Astrocyte (in vitro differentiated cells and primary cell): ENCODE results near the gene RBM27. TPM values are rescaled to one million over a fixed set of nuclear protein-coding genes. Genes with fewer than 3 reads are reported as not detected.

Experiments
- DNase-seq: peaks from one replicate; pipeline ENCODE4 v3.0.0-alpha.2; 2010; ENCODE audit warnings: low read depth
- FAIRE-seq: peaks from 2 replicates; lab custom pipeline; 2011; peaks lifted over from hg19 to GRCh38; lab: Jason Lieb, UNC
- H2AFZ ChIP-seq: 2 replicates; pipeline ENCODE4 v1.6.0; 2012; ENCODE audit warnings: low read depth, low read length, inconsistent platforms
- H3K27ac ChIP-seq: 2 replicates; pipeline ENCODE4 v1.5.1; 2011; ENCODE audit warnings: low read depth, low read length, inconsistent platforms
- H3K27me3 ChIP-seq: 2 replicates; pipeline ENCODE4 v1.6.0; 2011; ENCODE audit warnings: low read length, inconsistent platforms; ENCODE audit not compliant: insufficient read depth
- H3K36me3 ChIP-seq: 2 replicates; pipeline ENCODE4 v1.5.1; 2011; ENCODE audit warnings: low read length, inconsistent platforms; ENCODE audit not compliant: insufficient read depth
- H3K4me1 ChIP-seq: 2 replicates; pipeline ENCODE4 v1.5.1; 2011; ENCODE audit warnings: low read length, inconsistent platforms; ENCODE audit not compliant: insufficient read depth
- H3K4me2 ChIP-seq: 2 replicates; pipeline ENCODE4 v1.6.0; 2012; ENCODE audit warnings: low read length, inconsistent platforms
- H3K4me3 ChIP-seq: 2 replicates; pipeline ENCODE4 v1.5.1; 2011; ENCODE audit warnings: low read depth, mild to moderate bottlenecking, low read length, inconsistent platforms; ENCODE audit not compliant: insufficient read depth
- H3K79me2 ChIP-seq: 2 replicates; pipeline ENCODE4 v1.6.0; 2012; ENCODE audit warnings: mild to moderate bottlenecking, low read length, inconsistent platforms; ENCODE audit not compliant: insufficient read depth
- H3K9ac ChIP-seq: 2 replicates; pipeline ENCODE4 v1.6.0; 2012; ENCODE audit warnings: mild to moderate bottlenecking, low read length, inconsistent platforms
- H3K9me3 ChIP-seq: 2 replicates; pipeline ENCODE4 v1.5.1; 2012; ENCODE audit warnings: low read depth, mild to moderate bottlenecking, low read length, inconsistent platforms; ENCODE audit not compliant: insufficient read depth
- H4K20me1 ChIP-seq: 2 replicates; pipeline ENCODE4 v1.6.0; 2012; ENCODE audit warnings: low read length, inconsistent platforms; ENCODE audit not compliant: insufficient read depth
- H3K27ac Mint-ChIP-seq: one replicate; pipeline ENCODE4 v1.8.0; 2021; ENCODE audit warnings: mild to moderate bottlenecking, mixed read lengths; ENCODE audit not compliant: unreplicated experiment
- H3K27me3 Mint-ChIP-seq: one replicate; pipeline ENCODE4 v1.8.0; 2021; ENCODE audit warnings: low read depth, mixed read lengths; ENCODE audit not compliant: unreplicated experiment
- H3K36me3 Mint-ChIP-seq: one replicate; pipeline ENCODE4 v1.8.0; 2021; ENCODE audit warnings: low read depth, mixed read lengths; ENCODE audit not compliant: unreplicated experiment
- H3K4me1 Mint-ChIP-seq: one replicate; pipeline ENCODE4 v1.8.0; 2021; ENCODE audit warnings: low read depth, mixed read lengths; ENCODE audit not compliant: unreplicated experiment
- H3K4me3 Mint-ChIP-seq: one replicate; pipeline ENCODE4 v1.8.0; 2021; ENCODE audit warnings: mild to moderate bottlenecking, moderate library complexity, mixed read lengths; ENCODE audit not compliant: unreplicated experiment
- H3K9me3 Mint-ChIP-seq: one replicate; pipeline ENCODE4 v1.8.0; 2021; ENCODE audit warnings: mild to moderate bottlenecking, mixed read lengths; ENCODE audit not compliant: unreplicated experiment
- EZH2 ChIP-seq: IDR thresholded peaks from 2 replicates; pipeline ENCODE4 v1.6.1; 2012; ENCODE audit warnings: mild to moderate bottlenecking, low read length, inconsistent platforms; ENCODE audit not compliant: insufficient read depth
- total RNA-seq: library from RNA; stranded (reverse); gene quantifications from 2 replicates; pipeline ENCODE4 v1.2.1, GENCODE V29; 2021
- TF ChIP-seq, protein P1 (sequence below): IDR thresholded peaks from 2 replicates; pipeline ENCODE4 v1.5.1; 2011; ENCODE audit warnings: low read depth, mild to moderate bottlenecking, inconsistent platforms, low read length, moderate library complexity; ENCODE audit not compliant: insufficient read depth

Gene RBM27
- total RNA-seq, 1 donor from 2014 or later: 24.4 TPM

DNA sequence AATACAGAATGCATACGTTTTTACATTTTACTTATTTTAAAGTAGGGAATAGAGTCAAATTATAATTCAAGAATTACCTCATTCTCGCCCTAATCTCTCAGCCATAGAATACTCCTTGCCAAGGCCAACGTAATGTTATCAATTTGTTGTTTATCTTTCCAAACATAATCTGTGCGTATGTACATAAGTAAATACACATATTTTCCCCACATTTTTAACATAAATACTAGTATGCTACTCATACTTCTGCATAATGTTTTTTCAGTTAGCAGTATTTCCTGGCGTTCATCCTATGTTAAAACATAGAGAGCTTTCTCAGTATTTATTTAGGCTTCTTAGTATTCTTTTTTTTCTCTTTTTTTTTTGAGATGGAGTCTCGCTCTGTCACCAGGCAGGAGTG, 28.8 kb downstream of the RBM27 start:
- no peak for FAIRE-seq
- no peak overlapping the region for H3K9ac ChIP-seq

DNA sequence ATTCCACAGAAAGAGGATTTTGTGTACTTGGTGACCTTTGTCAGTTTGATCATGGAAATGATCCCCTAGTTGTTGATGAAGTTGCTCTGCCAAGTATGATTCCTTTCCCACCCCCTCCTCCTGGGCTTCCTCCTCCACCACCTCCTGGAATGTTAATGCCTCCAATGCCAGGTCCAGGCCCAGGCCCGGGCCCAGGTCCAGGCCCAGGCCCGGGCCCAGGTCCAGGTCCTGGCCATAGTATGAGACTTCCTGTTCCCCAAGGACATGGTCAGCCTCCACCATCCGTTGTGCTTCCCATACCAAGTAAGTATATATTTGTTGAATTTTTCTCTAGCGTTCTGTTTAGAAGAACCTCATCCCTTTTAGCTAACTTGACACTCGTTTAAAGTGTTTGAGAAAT, 30.0 kb downstream of the RBM27 start:
- peaks cover 39% of the 10 kb centered on the region for H3K36me3 ChIP-seq
- H2AFZ ChIP-seq: no peak overlapping the region
- H4K20me1 ChIP-seq: no peaks in the 10 kb centered on the region
- H3K4me1 ChIP-seq: no peaks in the 10 kb centered on the region
- Mint-ChIP-seq H3K36me3 (peaks cover 9% of the 10 kb centered on the region), H3K4me1 (no peaks in the 10 kb centered on the region), H3K27me3 (no peaks in the 10 kb centered on the region), H3K4me3 (no peak overlapping the region), H3K9me3 (no peaks in the 10 kb centered on the region), H3K27ac (no peak overlapping the region)
- H3K4me3 ChIP-seq: no peak overlapping the region
- no peaks in the 10 kb centered on the region for H3K27me3 ChIP-seq
- DNase-seq (no peak), FAIRE-seq (no peak)
- H3K4me2 ChIP-seq: no peak overlapping the region
- peaks cover 3% of the 10 kb centered on the region for H3K79me2 ChIP-seq
- TF ChIP-seq, protein P1, sequence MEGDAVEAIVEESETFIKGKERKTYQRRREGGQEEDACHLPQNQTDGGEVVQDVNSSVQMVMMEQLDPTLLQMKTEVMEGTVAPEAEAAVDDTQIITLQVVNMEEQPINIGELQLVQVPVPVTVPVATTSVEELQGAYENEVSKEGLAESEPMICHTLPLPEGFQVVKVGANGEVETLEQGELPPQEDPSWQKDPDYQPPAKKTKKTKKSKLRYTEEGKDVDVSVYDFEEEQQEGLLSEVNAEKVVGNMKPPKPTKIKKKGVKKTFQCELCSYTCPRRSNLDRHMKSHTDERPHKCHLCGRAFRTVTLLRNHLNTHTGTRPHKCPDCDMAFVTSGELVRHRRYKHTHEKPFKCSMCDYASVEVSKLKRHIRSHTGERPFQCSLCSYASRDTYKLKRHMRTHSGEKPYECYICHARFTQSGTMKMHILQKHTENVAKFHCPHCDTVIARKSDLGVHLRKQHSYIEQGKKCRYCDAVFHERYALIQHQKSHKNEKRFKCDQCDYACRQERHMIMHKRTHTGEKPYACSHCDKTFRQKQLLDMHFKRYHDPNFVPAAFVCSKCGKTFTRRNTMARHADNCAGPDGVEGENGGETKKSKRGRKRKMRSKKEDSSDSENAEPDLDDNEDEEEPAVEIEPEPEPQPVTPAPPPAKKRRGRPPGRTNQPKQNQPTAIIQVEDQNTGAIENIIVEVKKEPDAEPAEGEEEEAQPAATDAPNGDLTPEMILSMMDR: no peak
- TF ChIP-seq EZH2: no peak
- no peak overlapping the region for H3K27ac ChIP-seq
- no peaks in the 10 kb centered on the region for H3K9me3 ChIP-seq
- no peak overlapping the region for H3K9ac ChIP-seq

More for the DNA sequence above, 28.8 kb downstream of the RBM27 start:
- no peak for DNase-seq
- Histone ChIP-seq H3K9me3 (no peaks in the 10 kb centered on the region), H4K20me1 (no peaks in the 10 kb centered on the region), H3K4me3 (no peak overlapping the region), H2AFZ (no peak overlapping the region), H3K4me1 (no peaks in the 10 kb centered on the region), H3K79me2 (peaks cover 10% of the 10 kb centered on the region), H3K27me3 (no peaks in the 10 kb centered on the region), H3K36me3 (peaks cover 35% of the 10 kb centered on the region), H3K27ac (no peak overlapping the region), H3K4me2 (no peak overlapping the region)
- H3K4me3 Mint-ChIP-seq: no peak overlapping the region
- no peak overlapping the region for H3K27ac Mint-ChIP-seq
- H3K9me3 Mint-ChIP-seq: no peaks in the 10 kb centered on the region
- H3K36me3 Mint-ChIP-seq: peaks cover 7% of the 10 kb centered on the region
- TF ChIP-seq, protein P1: no peak
- TF ChIP-seq EZH2: no peak
- H3K27me3 Mint-ChIP-seq: no peaks in the 10 kb centered on the region
- no peaks in the 10 kb centered on the region for H3K4me1 Mint-ChIP-seq

DNA sequence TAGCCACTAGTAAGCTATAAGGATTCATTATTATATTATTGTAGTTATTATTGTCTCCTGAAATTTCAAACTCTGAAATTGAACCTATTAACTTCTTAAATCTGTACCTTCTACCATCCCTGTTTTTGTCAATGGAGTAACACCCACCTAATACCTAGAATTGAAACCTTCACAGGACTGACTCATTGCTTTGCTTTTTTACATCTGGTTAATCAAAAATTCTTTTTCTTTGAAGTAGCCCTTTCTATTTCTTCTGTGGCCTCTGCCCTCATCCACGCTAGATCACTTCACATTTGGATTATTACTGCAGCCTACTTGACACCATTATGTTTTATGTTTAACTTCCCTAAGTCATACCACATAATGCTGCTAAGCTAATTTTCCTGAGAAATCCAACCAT, 35.6 kb downstream of the RBM27 start:
- Histone ChIP-seq H3K9me3 (no peaks in the 10 kb centered on the region), H3K79me2 (peaks cover 15% of the 10 kb centered on the region), H3K27me3 (no peaks in the 10 kb centered on the region), H3K4me3 (no peak overlapping the region), H3K4me1 (no peaks in the 10 kb centered on the region), H3K36me3 (peaks cover 13% of the 10 kb centered on the region), H3K27ac (no peak overlapping the region), H2AFZ (no peak overlapping the region), H3K9ac (no peak overlapping the region), H3K4me2 (no peak overlapping the region), H4K20me1 (no peaks in the 10 kb centered on the region)
- Mint-ChIP-seq H3K27me3 (no peaks in the 10 kb centered on the region), H3K27ac (no peak overlapping the region), H3K4me1 (peaks cover 2% of the 10 kb centered on the region), H3K9me3 (no peaks in the 10 kb centered on the region), H3K36me3 (peaks cover 11% of the 10 kb centered on the region), H3K4me3 (no peak overlapping the region)
- no peak for FAIRE-seq
- no peak for TF ChIP-seq EZH2
- TF ChIP-seq, protein P1: no peak
- DNase-seq: no peak
